ENCODE data around the gene GALNTL6.

The GALNTL6 gene

DNA sequence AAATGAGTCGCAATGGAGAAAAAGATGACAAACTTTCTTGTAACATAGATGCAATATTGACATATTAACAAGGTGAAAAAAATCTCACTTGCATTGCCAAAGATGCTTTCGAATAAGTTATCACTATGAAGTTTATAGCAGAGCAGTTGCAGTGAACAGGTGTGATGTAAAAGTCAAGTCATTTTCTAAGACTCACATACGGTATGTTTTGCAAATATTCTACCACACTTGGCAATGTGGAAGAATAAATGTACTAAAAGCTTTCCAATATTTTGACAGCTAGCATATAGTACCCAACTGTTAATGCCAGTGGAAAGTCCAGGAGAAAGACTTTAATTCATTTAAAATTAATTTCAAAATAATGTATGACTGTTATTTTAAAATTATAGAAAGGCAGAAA, 76.5 kb downstream of the GALNTL6 start:
- no peak for DNase-seq

DNA sequence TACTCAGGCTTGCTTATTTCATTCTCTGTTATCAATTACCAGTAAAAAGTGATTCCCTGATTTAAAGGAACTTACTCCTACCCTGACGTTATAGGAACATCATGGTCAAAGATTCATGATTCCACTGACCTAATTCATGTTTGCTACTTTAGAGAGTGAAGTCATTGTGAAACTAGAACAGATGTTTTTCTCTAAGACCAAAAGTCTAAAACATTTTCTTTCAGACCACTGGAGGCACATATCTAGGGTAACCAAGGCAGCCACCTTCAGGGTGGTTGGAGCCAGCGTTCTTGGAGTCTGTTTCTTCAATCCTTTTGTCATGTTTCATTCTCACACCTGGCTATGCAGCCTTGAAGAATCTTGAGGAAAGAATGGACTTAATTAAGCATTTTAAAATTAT, 77.8 kb downstream of the GALNTL6 start:
- DNase-seq = no peak

DNA sequence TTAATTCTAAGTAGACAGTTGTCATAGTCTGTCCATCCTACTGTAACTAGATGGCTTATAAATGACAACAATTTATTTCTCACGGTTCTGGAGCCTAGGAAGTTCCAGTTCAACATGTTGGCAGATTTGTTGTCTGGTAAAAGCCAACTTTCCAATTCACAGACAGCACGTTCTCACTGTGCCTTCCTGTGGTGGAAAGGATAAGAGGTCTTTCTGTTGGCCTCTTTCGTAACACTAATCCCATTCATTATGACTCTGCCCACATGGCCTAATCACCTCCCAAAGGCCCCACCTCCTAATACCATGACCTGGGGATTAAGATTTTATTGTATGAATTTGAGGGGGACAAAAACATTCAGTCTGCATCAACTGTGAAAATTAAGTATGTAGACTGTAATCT, 83.2 kb downstream of the GALNTL6 start:
- DNase-seq = no peak

DNA sequence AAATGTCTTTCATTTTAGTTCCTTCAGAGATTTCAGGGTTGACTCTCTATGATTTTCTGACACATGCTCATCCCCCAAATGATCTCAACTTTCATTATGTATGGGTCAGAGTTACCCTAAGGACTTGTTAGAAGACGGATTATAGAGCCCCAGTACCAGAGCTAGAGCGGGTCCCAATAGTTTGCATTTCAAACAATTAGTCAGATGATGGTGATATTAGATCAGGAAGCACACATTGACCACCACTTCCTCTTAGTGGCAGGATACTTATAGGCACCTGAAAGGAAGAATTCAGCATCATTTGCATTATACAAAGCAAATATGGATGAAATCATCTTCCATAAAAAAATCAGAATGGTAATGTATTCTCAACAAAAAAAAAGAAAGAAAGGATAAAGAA, 106.1 kb downstream of the GALNTL6 start:
- no peak for DNase-seq

DNA sequence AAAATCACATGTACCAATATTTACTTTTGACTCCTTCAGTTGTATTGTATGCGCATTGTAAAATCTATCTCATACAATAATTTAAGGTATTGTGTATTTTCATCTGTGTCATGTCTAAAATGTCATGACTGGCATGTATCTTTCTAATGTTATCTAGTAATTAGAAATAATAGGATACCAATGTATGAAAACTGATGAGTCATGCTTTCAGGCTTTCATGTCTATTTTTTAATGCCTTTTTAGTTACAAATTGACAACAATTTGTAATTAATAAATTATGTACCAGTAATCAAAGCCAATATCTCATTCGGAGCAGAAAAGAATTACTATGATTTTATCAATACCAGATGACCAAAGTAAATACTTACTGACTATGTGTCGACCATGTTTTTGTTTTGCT, 107.7 kb downstream of the GALNTL6 start:
- no peak for DNase-seq

DNA sequence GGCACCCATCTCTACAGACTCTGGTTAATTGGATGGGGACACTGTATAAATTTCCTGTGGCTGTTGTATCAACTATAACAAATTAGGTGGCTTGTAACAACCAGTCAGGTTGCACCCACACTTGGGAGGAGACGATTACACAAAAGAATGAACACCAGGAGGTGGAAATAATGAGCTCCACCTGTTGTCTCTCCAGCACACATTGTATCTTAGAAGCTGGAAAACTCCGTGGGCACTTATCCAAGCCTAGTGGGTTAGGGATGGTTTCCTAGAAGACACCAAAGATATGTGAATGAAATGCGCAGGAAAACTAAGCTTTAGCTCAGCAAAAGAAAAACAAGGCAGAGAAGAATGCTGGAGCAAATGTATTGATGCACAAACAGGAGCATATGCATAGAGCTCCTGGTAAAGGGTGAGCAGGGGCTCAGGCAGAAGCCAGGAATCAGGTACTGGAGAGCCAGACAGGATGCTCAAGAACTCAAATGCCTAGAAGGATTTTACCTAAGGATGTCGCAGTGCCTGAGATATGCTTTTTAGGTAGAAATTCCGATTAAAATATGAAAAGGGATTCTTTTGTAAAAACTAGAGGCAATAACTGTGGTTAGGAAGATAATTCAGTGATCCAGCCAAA, 111.7 kb downstream of the GALNTL6 start:
- peak in 1 of 2 experiments; percentile 38 for DNase-seq

DNA sequence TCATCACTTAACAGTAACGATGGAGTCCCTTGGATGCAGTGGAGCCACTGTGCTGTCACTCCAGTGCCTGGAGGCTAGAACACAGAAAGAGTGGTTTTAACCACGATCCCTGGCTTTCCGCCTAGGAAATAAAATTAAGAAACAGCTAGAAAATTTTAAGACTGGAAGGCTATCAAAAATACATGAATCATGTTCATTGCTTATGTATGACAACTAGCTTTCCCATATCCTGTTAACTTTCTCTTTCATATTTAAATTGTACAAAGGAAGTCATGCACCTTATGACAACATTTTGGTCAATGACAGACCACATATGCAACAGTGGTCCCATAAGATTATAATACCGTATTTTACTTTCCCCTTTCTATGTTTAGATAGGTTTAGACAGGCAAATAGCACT, 115.1 kb downstream of the GALNTL6 start:
- no peak for DNase-seq

DNA sequence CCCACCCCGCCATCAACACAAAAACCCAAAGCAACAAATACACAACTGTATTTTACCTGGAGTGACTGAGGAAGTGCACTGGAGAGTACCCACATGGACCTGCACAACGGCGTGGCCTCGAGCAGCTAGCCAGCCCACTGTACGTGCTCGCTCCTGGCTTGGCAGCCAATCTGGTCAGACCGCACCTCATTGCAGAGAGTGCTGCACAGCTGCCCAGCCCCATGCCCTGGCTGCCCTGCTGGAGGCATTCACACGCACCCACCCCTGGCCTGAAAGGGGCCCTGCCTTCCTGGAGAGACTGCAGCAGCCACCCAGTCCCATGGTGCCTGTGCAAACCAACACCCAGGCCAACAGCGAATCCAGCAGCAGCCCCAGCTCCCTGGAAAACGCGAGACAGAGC, 116.3 kb downstream of the GALNTL6 start:
- no peak for DNase-seq

DNA sequence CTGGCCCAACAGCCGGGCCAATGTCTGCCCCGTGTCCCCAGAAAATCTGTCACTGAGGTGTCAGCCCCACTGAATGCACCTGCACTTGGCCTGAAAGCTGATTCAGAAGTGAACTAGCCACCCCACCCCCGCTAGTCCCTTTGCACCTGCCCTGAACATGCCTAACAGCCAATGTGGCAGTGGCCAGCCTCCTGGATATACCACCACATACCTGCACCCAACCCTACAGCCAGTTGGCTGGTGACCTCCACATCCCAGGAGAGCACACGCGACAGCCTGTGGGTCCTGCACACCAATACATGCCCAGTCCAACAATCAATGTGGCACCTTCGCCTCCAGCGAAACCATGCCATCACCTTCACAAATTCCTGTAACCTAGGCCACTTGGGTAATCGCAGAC, 116.7 kb downstream of the GALNTL6 start:
- no peak for DNase-seq

DNA sequence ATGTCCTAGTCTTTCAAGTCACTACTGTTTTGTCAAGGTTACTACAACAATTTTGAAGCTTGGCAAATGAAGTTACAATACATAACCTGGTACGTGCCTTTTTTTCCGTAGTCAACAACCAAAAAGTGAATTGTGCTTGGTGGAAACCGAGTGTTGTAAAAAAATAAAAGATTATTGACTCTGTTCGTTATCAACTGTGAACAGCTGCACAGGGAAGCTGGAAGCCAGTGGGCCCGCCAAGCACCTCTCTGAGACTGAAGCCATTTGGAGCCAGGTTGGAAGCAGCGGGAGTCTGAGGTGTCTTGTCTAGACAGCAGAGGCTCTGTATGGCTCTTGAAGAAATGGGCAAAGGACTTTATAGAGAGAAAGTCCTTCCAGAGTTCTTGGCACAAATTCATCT, 119.0 kb downstream of the GALNTL6 start:
- no peak for DNase-seq

DNA sequence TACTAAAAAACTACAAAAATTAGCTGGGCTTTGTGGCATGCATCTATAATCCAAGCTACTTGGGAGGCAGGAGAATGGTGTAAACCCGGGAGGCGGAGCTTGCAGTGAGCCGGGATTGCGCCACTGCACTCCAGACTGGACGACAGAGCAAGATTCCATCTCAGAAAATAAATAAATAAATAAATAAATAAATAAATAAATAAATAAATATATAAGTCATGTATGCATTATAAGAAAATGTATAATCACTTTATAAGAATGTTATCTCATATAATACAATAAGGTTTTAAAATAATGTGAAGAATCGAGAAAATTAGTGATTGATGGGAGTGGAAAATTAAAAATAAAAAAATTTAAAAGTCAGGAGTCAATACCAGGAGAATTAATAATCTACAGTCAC, 127.5 kb downstream of the GALNTL6 start:
- DNase-seq = no peak

DNA sequence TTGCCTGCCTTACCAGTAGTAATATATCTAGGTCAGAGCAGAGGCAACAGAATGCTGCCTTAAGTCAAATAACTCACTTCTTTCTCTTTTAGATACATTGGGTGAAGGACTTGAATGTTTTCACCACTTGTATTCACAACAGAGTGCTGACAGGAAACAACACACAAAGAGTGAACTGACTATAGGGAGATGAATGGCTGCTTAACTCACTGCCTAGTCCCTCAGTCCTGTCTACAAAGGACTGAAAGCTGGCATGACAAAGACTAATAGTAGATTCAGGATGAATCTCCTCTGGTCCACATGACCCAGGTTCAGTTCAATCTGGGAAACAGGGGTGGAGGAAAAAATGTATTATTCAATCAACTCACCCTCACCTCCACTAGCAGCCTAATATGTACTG, 134.2 kb downstream of the GALNTL6 start:
- no peak for DNase-seq

DNA sequence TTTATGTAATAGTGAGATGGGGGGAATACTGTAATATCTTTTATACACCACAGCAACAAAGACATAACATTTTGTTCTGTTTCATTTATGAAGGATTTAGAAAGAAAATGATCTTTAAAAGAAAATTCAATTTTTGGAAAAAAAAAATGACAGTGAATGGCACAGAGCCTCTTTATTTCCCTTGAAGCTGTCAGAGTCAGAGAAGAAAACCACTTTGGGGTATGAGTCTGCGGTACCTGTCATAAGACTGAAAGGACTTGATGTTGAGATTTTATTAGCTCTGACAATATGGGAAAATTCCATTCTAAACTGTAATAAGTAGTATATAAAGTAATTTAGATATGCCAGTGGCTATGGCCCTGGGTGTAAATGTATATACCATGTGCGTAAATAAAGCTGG, 134.8 kb downstream of the GALNTL6 start:
- no peak for DNase-seq

DNA sequence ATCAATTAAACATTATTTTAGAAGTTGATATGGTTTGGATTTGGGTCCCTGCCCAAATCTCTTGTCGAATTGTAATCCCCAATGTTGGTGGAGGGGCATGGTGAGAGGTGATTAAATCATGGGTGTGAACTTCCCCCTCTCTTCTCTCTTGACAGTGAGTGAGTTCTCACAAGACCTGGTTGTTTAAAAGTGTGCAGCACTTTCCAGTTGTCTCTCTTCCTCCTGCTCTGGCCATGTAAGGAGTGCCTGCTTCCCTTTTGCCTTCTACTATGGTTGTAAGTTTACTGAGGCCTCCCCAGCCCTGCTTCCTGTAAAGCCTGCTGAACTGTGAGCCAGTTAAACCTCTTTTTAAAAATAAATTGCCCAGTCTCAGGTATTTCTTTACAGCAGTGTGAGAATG, 141.4 kb downstream of the GALNTL6 start:
- no peak for DNase-seq

DNA sequence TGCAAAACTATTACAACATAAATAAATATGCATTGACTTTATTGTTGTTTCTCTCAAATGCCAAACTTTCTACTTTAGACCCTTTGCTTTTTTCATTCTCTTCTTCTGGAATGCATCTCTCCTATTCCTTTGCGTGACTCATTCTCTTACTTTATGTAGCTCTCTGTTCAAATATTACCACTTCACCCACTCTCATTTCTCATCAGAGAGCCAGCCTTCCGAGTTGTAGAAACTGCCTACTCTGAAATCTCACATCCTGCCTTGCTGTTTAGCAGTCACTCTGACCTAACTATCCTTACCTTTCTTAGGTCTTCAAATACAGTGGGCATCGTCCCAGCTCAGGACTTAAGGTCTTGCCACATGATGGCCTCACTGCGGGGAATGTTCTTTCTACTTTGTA, 143.5 kb downstream of the GALNTL6 start:
- no peak for DNase-seq

DNA sequence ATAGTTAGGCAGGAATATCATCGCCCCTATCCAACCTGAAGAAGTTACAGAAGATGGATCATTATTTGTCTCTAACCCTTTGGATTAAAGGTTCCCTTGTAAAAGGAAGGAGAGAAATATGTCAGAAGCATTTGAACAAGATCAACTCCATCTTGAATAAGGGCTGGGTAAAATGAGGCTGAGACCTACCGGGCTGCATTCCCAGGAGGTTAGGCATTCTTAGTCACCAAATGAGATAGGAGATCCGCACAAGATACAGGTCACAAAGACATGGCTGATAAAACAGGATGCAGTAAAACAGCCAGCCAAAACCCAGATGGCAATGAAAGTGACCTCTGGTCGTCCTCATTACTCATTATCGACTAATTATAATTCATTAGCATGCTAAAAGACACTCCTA, 148.9 kb downstream of the GALNTL6 start:
- no peak for DNase-seq

DNA sequence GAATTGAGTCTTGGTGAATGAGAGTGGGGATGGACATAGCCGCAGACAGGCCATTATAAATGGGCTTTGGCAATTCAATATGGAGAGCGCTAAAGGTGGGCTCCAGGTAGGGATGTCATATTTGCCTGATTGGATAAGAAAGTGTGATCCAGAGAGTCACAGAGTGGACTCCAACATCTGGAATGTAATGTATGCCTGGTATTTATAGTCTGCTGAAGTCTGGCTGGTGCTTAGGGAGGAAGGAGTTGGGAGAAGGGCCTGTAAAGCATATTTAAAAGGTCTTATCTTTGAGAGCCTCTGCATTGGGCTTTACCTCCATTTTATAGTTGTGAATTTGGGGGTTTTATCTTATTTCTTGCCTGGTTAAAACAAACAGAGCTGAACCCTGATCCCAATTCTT, 153.2 kb downstream of the GALNTL6 start:
- DNase-seq = no peak

DNA sequence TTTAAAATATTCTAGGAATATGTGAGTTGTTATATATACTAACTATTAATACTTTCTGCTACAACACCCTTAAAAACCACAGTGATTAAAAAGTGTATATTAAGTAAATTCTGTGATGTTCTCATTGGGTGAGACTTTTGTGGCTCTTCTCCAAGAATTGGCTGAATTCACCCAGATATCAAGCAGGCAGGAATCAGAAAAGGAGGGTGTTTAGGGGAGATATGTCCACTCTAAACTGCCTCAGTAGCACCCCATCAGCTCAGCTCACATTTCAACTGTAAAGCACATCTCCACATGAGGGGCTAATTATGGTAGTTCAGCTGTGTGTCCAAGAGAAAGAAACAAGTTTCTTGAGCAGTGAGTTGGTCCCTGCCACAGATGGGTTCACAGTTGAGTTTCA, 165.0 kb downstream of the GALNTL6 start:
- DNase-seq = no peak

DNA sequence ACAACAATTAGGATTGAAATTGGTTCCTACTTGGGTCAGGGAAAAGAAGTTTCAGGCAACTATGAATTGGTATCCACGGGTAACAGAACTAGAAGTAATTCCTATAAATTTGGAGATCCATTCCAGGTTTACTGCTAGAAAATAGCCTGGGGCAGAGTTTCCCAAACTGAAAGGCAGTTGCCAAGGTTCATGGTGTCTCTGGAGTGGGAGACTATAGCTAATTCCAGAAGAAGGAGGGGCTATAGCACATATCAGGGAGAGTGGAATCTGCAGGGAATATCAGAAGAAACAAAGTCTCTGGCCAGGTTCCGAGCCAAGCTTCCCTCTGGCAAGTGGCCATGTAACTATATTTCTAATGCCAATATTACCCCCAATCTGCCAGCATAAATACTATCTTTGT, 166.3 kb downstream of the GALNTL6 start:
- DNase-seq = no peak

DNA sequence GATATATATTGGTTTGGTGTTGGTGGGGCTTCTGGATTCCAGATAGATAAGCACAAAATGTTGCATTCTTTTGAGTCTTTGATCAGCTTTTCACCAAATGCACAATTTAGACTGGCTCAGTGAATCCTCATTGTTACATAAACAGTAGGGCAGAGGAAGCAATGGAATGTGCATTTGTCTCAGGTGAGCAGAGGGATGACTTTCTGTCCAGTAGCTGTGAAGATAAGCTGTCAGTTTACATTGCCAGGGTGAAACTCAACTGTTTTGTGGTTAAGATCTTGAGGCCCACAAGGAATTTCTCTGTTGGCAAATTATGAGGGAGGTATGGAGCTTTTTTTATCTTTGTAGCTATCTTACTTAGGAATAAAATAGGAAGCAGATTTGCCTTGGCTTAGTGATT, 168.0 kb downstream of the GALNTL6 start:
- DNase-seq = no peak

DNA sequence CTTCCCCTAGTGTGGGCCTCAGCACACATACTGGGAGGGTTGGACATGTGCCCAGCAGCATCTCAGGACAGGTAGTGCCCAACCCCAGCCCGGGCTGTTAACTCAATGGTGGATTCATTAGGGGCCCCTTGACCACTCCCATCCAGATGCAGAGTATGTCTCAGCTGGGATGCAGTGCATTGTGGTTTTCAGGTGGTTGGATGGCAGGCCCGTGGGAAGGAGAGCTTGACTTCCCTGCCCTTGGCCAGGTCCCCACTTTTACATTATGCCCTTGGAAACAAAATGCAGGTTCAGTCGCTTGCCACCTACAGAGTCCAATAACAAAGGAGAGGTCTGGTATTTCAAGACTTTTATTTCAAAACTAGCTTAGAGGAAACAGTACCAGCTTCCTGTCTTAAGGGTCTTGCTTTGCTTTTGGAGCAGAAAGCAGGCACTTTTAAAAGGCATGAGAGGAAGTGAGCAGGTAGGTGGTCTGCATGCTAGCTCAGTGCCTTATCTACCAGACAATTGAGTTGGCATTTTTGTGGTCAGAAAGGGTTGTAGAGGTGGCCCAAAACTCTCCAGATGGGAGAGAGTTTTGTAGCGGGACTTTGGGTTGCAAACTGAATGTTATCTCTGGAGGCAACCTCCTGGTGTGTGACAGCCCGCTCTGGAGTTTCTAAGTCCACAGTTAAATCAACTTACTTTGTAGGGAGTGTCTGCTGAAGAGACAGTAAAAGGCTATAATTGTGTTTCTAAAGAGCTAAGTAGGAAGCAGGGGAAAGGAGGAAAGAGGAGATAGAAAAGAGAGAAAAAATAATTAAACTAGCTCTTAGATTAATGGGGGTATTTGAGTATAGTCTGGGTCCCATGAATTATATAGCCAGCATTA, 171.0 kb downstream of the GALNTL6 start:
- no peak for DNase-seq

DNA sequence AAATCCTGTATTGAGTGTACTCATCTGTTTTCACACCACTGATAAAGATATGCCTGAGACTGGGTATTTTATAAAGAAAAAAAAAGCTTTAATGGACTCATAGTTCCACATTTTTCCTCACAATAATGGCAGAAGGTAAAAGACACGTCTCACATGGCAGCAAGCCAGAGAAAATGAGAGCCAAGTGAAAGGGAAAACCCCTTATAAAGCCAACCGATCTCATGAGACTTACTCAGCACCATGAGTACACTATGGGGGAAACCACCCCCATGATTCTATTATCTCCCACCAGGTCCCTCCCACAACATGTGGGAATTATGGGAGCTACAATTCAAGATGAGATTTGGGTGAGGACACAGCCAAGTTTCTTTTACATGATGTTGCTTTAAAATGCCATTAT, 171.9 kb downstream of the GALNTL6 start:
- no peak for DNase-seq

DNA sequence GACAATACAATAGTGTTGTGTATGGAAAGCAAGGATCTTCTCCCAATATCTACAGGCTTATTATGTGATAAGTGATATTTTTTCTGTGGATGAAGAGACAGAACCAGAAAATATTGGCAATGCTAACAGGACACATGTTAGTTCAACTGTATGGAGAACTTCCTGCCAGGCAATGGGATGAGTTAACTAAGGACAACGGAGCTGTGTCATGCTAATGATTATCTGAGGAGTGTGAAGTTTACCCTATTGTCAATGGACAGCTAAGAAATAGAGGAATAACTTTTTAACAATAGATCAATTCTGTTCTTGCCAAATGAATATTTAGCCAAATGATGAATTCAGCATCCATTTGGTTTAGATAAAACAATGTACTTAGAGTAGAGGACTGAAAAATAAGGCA, 180.0 kb downstream of the GALNTL6 start:
- DNase-seq = no peak

DNA sequence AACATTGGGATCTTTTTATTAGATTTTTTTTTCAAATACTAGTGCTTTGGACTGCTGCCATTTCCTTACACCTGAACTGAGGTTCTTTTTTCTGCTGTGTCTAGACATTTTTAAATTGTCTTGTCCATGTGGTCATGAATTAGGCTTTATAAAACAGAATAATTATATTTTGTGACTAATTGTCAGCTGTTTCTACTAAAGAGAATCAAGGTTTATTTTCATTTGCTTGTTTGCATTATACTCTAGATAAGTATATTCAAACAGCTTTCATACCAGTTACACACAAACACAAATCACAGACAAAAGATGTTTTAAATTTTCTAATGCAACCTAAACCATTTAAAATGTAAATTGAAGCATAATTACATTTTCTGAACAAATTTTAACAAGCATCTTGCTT, 194.7 kb downstream of the GALNTL6 start:
- no peak for DNase-seq
